Dendritic cell treated with granulocyte-macrophage colony-stimulating factor and Interleukin-4, amounts not matched to agents 40 ng/mL and 50 ng/mL, for 4 days (primary cell): ENCODE results near the gene PRR7.

Experiments
- H3K27ac Mint-ChIP-seq: one replicate; pipeline ENCODE4 v1.8.0; 2022; ENCODE audit warnings: mild to moderate bottlenecking, mixed read lengths
- H3K27me3 Mint-ChIP-seq: one replicate; pipeline ENCODE4 v1.8.0; 2022; ENCODE audit warnings: mild to moderate bottlenecking, mixed read lengths
- H3K36me3 Mint-ChIP-seq: one replicate; pipeline ENCODE4 v1.8.0; 2022; ENCODE audit warnings: low read depth, mixed read lengths
- H3K4me1 Mint-ChIP-seq: one replicate; pipeline ENCODE4 v1.8.0; 2022; ENCODE audit warnings: low read depth, mixed read lengths
- H3K4me3 Mint-ChIP-seq: one replicate; pipeline ENCODE4 v1.8.0; 2022; ENCODE audit warnings: mild to moderate bottlenecking, moderate library complexity, mixed read lengths
- H3K9me3 Mint-ChIP-seq: one replicate; pipeline ENCODE4 v1.8.0; 2022; ENCODE audit warnings: mixed read lengths
- intact Hi-C: fragments of 100-400 bp; cut with micrococcal nuclease; formaldehyde crosslinking; loops from one replicate; pipeline ENCODE4 v1.15.0; 2022

The PRR7 gene

DNA sequence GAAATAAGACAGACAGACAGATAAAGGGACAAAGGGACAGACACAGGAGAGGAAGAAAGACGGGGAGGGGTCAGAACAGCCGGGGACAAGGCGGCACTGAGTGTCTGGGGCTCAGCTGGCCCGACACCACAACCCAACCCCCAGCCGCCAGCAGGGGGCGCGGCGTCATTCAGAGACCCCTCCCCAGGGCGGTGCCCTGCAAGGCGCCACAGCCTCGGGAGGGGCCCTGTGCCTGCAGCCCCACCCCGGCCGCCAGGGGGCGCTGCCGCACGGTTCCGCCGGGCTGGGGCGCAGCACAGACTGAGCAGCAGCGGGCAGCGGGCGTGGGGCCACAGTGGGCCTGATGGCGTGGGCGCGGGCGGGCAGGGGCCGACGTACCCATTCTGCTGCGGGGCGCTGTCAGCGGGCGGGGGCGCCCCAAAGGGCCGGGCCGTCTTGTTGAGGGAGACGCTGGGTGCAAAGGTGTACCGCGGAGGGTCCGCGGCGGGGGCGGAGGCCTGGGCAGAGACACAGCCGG, 44.9 kb downstream of the PRR7 start:
- H3K36me3 Mint-ChIP-seq, result peaks cover 69% of the 10 kb centered on the region
- peaks cover 67% of the 10 kb centered on the region for H3K4me1 Mint-ChIP-seq
- no peak overlapping the region for H3K4me3 Mint-ChIP-seq
- H3K9me3 Mint-ChIP-seq, result no peaks in the 10 kb centered on the region
- peak overlapping the region; percentile 47 for H3K27ac Mint-ChIP-seq
- H3K27me3 Mint-ChIP-seq, result peaks cover 21% of the 10 kb centered on the region
- intact Hi-C loops, result loop anchor here (10.0 kb wide), 1 partner anchor 177 kb away; the partner anchor contains the start of gene MXD3

DNA sequence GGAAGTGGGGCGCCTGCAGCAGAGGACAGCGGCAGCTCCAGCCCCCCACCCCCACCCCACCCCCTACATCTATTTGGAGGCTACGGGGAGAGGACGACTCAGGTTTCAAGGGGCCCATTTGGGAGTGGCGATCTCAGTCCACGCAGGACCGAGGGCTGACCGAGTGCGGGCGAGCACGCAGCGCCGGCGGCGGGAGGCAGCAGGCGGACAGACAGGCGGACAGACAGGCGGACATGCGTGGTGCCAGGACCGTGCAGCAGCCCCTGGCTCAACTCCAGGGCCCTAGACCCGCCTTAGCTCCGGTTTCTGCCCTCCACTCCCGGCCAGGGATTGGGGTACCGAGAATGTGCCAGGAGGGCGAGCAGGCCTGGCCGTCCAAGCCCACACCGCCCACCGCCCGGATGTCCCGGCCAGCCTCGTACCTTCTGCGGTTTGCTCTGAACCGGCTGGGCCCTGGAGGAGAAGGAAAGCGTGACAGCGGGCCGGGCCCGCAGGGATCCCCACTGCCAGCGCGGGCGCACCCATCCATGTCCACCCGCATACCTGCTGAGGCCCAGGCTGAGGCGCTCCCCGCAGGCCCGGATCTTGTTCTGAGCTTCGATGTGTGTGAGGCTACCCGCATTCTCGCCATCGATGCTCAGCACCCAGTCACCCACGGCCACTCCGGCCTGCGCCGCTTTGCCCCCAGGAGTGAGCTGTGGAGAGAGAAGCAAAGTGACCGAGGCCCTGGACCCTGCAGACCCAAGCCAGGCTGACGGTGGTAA, 45.6 kb downstream of the PRR7 start:
- no peak overlapping the region for H3K4me3 Mint-ChIP-seq
- peaks cover 16% of the 10 kb centered on the region for H3K27me3 Mint-ChIP-seq
- peak overlapping the region; percentile 83 for H3K27ac Mint-ChIP-seq
- peaks cover 69% of the 10 kb centered on the region for H3K4me1 Mint-ChIP-seq
- intact Hi-C loops, result loop anchor here (10.0 kb wide), 1 partner anchor 177 kb away; the partner anchor contains the start of gene MXD3
- peaks cover 63% of the 10 kb centered on the region for H3K36me3 Mint-ChIP-seq
- no peaks in the 10 kb centered on the region for H3K9me3 Mint-ChIP-seq

GRCh38 chr5:177492841-177493240, 46.2 kb downstream of the PRR7 start:
- peaks cover 12% of the 10 kb centered on the region for H3K27me3 Mint-ChIP-seq
- peaks cover 72% of the 10 kb centered on the region for H3K4me1 Mint-ChIP-seq
- H3K27ac Mint-ChIP-seq, result peak overlapping the region; percentile 83
- no peaks in the 10 kb centered on the region for H3K9me3 Mint-ChIP-seq
- intact Hi-C loops, result loop anchor here (10.0 kb wide), 1 partner anchor 178 kb away; the partner anchor contains the start of gene MXD3
- H3K36me3 Mint-ChIP-seq, result peaks cover 56% of the 10 kb centered on the region
- no peak overlapping the region for H3K4me3 Mint-ChIP-seq

- Mint-ChIP-seq H3K27ac (peak overlapping the region; percentile 83), H3K9me3 (no peaks in the 10 kb centered on the region), H3K4me3 (no peak overlapping the region), H3K4me1 (peaks cover 79% of the 10 kb centered on the region), H3K27me3 (peaks cover 16% of the 10 kb centered on the region), H3K36me3 (peaks cover 46% of the 10 kb centered on the region)
- intact Hi-C loops, result loop anchor here (10.0 kb wide), 1 partner anchor 179 kb away; the partner anchor contains the start of gene MXD3
These were observed 47.3 kb downstream of the PRR7 start for GRCh38 chr5:177493795-177494345.

DNA sequence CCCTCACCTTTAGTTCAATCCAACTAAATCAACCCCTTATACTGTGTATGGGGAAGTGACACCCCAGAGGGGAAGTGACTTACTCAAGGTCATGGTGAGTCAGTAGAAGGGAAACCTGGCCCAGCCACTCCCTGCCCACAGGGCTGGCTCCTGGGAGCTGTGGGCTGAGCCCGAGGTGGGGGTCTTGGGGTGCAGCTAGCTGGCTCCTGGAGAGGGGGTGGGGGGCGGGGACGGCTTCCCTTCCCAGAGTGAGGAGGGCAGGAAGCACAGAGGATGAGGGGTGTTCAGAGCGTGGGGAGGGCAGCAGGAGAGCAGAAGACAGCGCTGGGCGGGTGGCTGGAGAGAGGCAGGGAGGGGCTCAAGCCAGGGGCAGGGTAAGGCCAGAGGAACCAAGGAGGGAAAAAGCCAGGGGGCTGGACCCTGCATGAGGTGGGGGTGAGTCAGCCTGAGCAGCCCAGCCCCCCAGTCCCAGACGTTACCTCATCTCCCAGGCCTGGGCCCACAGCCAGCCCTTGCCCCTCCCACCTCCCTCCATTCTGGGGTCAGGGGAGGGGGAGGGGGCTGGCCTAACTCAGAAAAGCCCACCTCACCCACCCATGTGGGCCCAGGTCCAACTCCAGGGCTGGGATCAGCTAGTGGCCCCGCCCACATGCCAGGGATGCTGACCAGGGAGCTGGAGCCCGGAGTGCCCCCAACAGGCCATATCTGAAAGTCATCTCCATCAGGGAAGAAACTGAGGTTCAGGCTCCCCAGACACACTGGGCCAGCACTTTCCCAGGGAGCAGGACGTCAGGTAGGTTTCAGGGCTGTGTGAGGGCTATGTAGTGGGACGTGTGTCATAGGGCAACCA, 48.0 kb downstream of the PRR7 start:
- intact Hi-C loops, result loop anchor here (5.0 to 10.0 kb wide), 3 partner anchors 37 to 180 kb away; partner anchors contain the start of gene MXD3
- Mint-ChIP-seq H3K4me1 (peaks cover 80% of the 10 kb centered on the region), H3K4me3 (peak overlapping the region; percentile 60), H3K9me3 (no peaks in the 10 kb centered on the region), H3K27ac (peak overlapping the region; percentile 83), H3K36me3 (peaks cover 39% of the 10 kb centered on the region), H3K27me3 (peaks cover 23% of the 10 kb centered on the region)

GRCh38 chr5:177495243-177496060, 48.8 kb downstream of the PRR7 start:
- Mint-ChIP-seq H3K36me3 (peaks cover 30% of the 10 kb centered on the region), H3K27ac (peak overlapping the region; percentile 83), H3K4me1 (peaks cover 80% of the 10 kb centered on the region), H3K4me3 (peak overlapping the region; percentile 77), H3K9me3 (no peaks in the 10 kb centered on the region), H3K27me3 (peaks cover 30% of the 10 kb centered on the region)
- intact Hi-C loops, result loop anchor here (5.0 to 10.0 kb wide), 3 partner anchors 38 to 181 kb away; partner anchors contain the start of gene MXD3

GRCh38 chr5:177496070-177496726, 49.6 kb downstream of the PRR7 start:
- intact Hi-C loops, result loop anchor here (5.0 to 10.0 kb wide), 3 partner anchors 39 to 181 kb away; partner anchors contain the start of gene MXD3
- Mint-ChIP-seq H3K4me1 (peaks cover 78% of the 10 kb centered on the region), H3K27ac (peak overlapping the region; percentile 73), H3K36me3 (peaks cover 22% of the 10 kb centered on the region), H3K4me3 (peak overlapping the region; percentile 77), H3K9me3 (no peaks in the 10 kb centered on the region), H3K27me3 (peaks cover 32% of the 10 kb centered on the region)

- Mint-ChIP-seq H3K4me1 (peaks cover 82% of the 10 kb centered on the region), H3K27me3 (peaks cover 31% of the 10 kb centered on the region), H3K9me3 (no peaks in the 10 kb centered on the region), H3K36me3 (peaks cover 16% of the 10 kb centered on the region), H3K27ac (peak overlapping the region; percentile 73), H3K4me3 (peak overlapping the region; percentile 77)
- intact Hi-C loops, result loop anchor here (1.0 to 10.0 kb wide), 4 partner anchors 20 to 182 kb away; partner anchors contain the start of gene MXD3
These were observed 50.2 kb downstream of the PRR7 start for GRCh38 chr5:177496727-177497291.

GRCh38 chr5:177497292-177498012, 50.8 kb downstream of the PRR7 start, which contains the start of gene PDLIM7:
Gene PDLIM7 (minus strand): TSS chr5:177497604. CDS start chr5:177496512, 1,092 bp downstream.
- H3K4me1 Mint-ChIP-seq, result peaks cover 82% of the 10 kb centered on the region
- intact Hi-C loops, result loop anchor here (1.0 to 10.0 kb wide), 4 partner anchors 20 to 183 kb away; partner anchors contain the start of gene MXD3
- H3K27me3 Mint-ChIP-seq, result peaks cover 31% of the 10 kb centered on the region
- H3K27ac Mint-ChIP-seq, result peak within 1 kb of the TSS; percentile 73
- peaks cover 13% of the 10 kb centered on the region for H3K36me3 Mint-ChIP-seq
- H3K4me3 Mint-ChIP-seq, result peak within 1 kb of the TSS; percentile 77
- H3K9me3 Mint-ChIP-seq, result no peaks in the 10 kb centered on the region

DNA sequence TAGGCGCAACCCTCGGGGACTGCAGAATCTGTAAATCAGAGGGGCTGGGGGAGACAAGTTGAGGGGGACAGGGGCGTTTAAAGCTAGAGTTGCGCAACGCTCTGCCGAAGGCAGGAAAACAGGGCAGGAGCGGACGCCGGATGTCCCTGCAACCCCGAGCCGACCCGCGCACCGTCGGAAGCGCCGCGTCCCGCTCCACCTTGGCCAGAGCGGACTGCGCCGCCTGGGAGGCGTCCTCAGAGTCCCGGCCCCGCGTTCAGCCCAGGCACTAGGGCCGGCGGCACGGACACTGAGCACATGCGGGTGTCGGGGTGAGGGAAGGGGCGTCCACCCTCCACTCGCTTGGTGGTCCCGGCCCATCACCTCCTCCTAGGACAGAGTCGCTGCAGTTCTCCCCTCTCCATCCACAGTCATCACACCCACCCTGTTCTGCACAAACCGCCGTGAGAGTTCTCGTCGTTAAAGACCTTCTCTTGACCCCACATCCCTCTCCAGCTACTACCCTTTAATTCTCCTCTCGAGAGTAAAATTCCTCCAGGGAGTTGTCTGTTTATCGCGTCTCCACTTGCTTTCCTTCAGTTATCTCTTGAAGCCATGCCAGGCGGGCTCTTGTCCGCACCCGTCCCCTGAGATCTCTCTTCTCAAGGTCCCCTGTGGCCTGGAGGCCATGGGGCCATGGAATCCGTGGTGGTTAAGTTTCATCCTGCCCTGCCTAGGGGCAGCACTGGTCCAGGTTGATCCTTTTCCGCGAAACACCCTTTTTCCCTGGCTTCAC, 51.6 kb downstream of the PRR7 start:
- Mint-ChIP-seq H3K27ac (peak overlapping the region; percentile 73), H3K27me3 (peaks cover 34% of the 10 kb centered on the region), H3K4me3 (peak overlapping the region; percentile 77), H3K36me3 (peaks cover 13% of the 10 kb centered on the region), H3K9me3 (no peaks in the 10 kb centered on the region), H3K4me1 (peaks cover 82% of the 10 kb centered on the region)
- intact Hi-C loops, result loop anchor here (5.0 to 10.0 kb wide), 3 partner anchors 41 to 183 kb away; partner anchors contain the start of gene MXD3

DNA sequence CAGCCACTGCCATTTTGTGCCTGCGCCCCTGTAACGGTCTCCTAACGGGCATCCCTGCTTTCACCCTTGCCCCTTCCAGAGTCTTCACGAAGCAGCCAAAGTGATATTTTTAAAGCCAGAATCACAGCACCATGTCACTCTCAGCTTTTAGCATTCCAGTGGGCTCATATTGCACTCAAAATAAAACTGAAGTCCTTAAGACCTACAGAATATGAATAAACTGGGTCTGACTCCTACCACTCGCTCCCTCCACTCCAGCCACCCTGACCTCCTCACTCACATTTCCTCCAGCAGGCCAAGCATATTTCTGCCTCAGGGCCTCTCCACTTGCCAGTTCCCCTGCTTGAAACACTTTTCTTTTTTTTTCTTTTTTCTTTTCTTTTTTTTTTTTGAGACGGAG, 53.2 kb downstream of the PRR7 start:
- Mint-ChIP-seq H3K4me3 (no peak overlapping the region), H3K27ac (no peak overlapping the region), H3K36me3 (peaks cover 27% of the 10 kb centered on the region), H3K4me1 (peaks cover 80% of the 10 kb centered on the region), H3K27me3 (peaks cover 34% of the 10 kb centered on the region), H3K9me3 (no peaks in the 10 kb centered on the region)
- intact Hi-C loops, result loop anchor here (5.0 to 10.0 kb wide), 3 partner anchors 43 to 185 kb away; partner anchors contain the start of gene MXD3
